GM23248 (cell line): ENCODE data around the gene HCN2.

Source experiments
- EZH2 ChIP-seq: fragments of 200-600 bp; sonication (generic); IDR thresholded peaks from 2 replicates; pipeline ENCODE4 v1.6.1; 2018; ENCODE audit warnings: antibody characterized with exemption, mild to moderate bottlenecking; ENCODE audit not compliant: insufficient read depth, poor library complexity, severe bottlenecking
- EZH2phosphoT487 ChIP-seq: fragments of 200-600 bp; sonication (generic); IDR thresholded peaks from 2 replicates; pipeline ENCODE4 v1.6.1; 2018; ENCODE audit warnings: antibody characterized with exemption, moderate library complexity, mild to moderate bottlenecking, low read depth; ENCODE audit not compliant: insufficient read depth

GRCh38 chr19:658059-658839 lies 68.6 kb downstream of the HCN2 start:
- TF ChIP-seq EZH2 (no peak), EZH2phosphoT487 (no peak)
